K562 (cell line): ENCODE results near the gene KDELR3. TPM values are rescaled to one million over a fixed set of nuclear protein-coding genes. Genes with fewer than 3 reads are reported as not detected.

Experiments
- ATAC-seq: fragments of 200-7000 bp; cut with Tn5 transposase; 3 replicates; pipeline ENCODE4 v1.9.1; 2020; ENCODE audit warnings: moderate library complexity
- BruUV-seq: library from RNA; stranded (reverse); fragments of 400-500 nt; replicated peaks from 2 replicates; lab custom pipeline; 2021; lab: Mats Ljungman, UMichigan
- CTCF ChIA-PET: fragments of 300-600 bp; formaldehyde crosslinking; extraction: SDS; loops from one replicate; lab custom pipeline; 2021; ENCODE audit warnings: low intra/inter-chr PET ratio; lab: Yijun Ruan, JAX
- POLR2A ChIA-PET: fragments of 300-600, 350-650 bp; sonication (Branson Sonifier 250); formaldehyde crosslinking; extraction: SDS; loops from one replicate; lab custom pipeline; 2021; ENCODE audit warnings: antibody characterized with exemption, inconsistent platforms; lab: Yijun Ruan, JAX
- DNase-seq, 4 experiments: peaks; one replicate each; pipeline versions ENCODE4 v3.0.0 to v3.0.0-alpha.2; 2011 to 2018; ENCODE audit warnings: low spot score in 3 of 4, mixed read lengths in 3 of 4; ENCODE audit errors: extremely low read depth in 1 of 4
- FAIRE-seq: peaks from 2 replicates; lab custom pipeline; 2011; peaks lifted over from hg19 to GRCh38; lab: Jason Lieb, UNC
- H2AFZ ChIP-seq: 2 replicates; pipeline ENCODE4 v1.6.0; 2011; ENCODE audit warnings: low read depth, low read length, control low read depth, inconsistent platforms
- H3K27ac ChIP-seq: fragments of 200-600 bp; 3 replicates; pipeline ENCODE4 v1.8.0; 2011; ENCODE audit warnings: low read depth, mild to moderate bottlenecking, control low read depth, inconsistent platforms, low read length, moderate library complexity, mixed read lengths; ENCODE audit errors: extremely low read depth
- H3K27me3 ChIP-seq, 2 experiments: fragments of 300-600 bp in 1 of 2; 2 replicates in 1 of 2; 3 replicates in 1 of 2; pipeline versions ENCODE4 v1.6.0 to v1.8.0; 2011; ENCODE audit warnings: inconsistent platforms in 2 of 2, low read length in 2 of 2, mild to moderate bottlenecking in 1 of 2, mixed read lengths in 1 of 2, moderate library complexity in 1 of 2; ENCODE audit not compliant: control insufficient read depth in 2 of 2, insufficient read depth in 2 of 2
- H3K36me3 ChIP-seq: fragments of 300-600 bp; 3 replicates; pipeline ENCODE4 v1.8.0; 2011; ENCODE audit warnings: mild to moderate bottlenecking, low read length, inconsistent platforms; ENCODE audit not compliant: control insufficient read depth, insufficient read depth
- H3K4me1 ChIP-seq, 2 experiments: fragments of 200-600 bp in 1 of 2; replicated peaks in 1 of 2; 2 replicates in 1 of 2; 3 replicates in 1 of 2; pipeline versions ENCODE4 v1.5.1 to v1.8.0; 2011; ENCODE audit warnings: inconsistent platforms in 2 of 2, low read length in 2 of 2, mild to moderate bottlenecking in 1 of 2, mixed read lengths in 1 of 2, moderate library complexity in 1 of 2; ENCODE audit not compliant: control insufficient read depth in 2 of 2, insufficient read depth in 2 of 2
- H3K4me2 ChIP-seq: 2 replicates; pipeline ENCODE4 v1.6.1; 2011; ENCODE audit warnings: low read length, control low read depth, inconsistent platforms, mixed read lengths; ENCODE audit not compliant: insufficient read depth
- H3K4me3 ChIP-seq: fragments of 200-600 bp; sonication (generic), shearing (Covaris generic); 2 replicates; pipeline ENCODE4 v1.5.1; 2016; ENCODE audit warnings: control low read depth, inconsistent platforms
- H3K79me2 ChIP-seq: fragments of 200-600 bp; 3 replicates; pipeline ENCODE4 v1.8.0; 2011; ENCODE audit warnings: low read length, inconsistent platforms; ENCODE audit not compliant: control insufficient read depth, insufficient read depth
- H3K9ac ChIP-seq, 2 experiments: 2 replicates each; pipeline versions ENCODE4 v1.6.0 to v1.6.1; 2011; ENCODE audit warnings: low read depth in 2 of 2, low read length in 2 of 2, control low read depth in 1 of 2, inconsistent platforms in 1 of 2, mild to moderate bottlenecking in 1 of 2, mixed read lengths in 1 of 2; ENCODE audit not compliant: insufficient read depth in 1 of 2
- H3K9me1 ChIP-seq: one replicate; pipeline ENCODE4 v1.6.0; 2011; ENCODE audit warnings: inconsistent platforms, mild to moderate bottlenecking, low read length, moderate library complexity; ENCODE audit not compliant: control insufficient read depth, insufficient read depth
- H3K9me3 ChIP-seq: replicated peaks from 2 replicates; pipeline ENCODE4 v1.5.1; 2011; ENCODE audit warnings: low read depth, low read length, inconsistent platforms; ENCODE audit not compliant: control insufficient read depth, insufficient read depth
- H4K20me1 ChIP-seq: replicated peaks from 2 replicates; pipeline ENCODE4 v1.6.1; 2011; ENCODE audit warnings: low read length, inconsistent platforms, mixed read lengths; ENCODE audit not compliant: control insufficient read depth, insufficient read depth
- CREM ChIP-seq: IDR thresholded peaks from 2 replicates; pipeline ENCODE4 v1.6.1; 2014; ENCODE audit warnings: antibody characterized with exemption, low read depth
- FOXK1 ChIP-seq: sonication (generic); formaldehyde crosslinking; IDR thresholded peaks from 2 replicates; pipeline ENCODE4 v1.8.0; 2022; ENCODE audit warnings: missing genetic modification reagents, mild to moderate bottlenecking, borderline replicate concordance
- MBD1 ChIP-seq: fragments of 250-450 bp; sonication (Bioruptor Pico); IDR thresholded peaks from 2 replicates; pipeline ENCODE4 v1.8.0; 2022; ENCODE audit warnings: inconsistent platforms
- NR2F6 ChIP-seq: fragments of 450-650 bp; formaldehyde crosslinking; IDR thresholded peaks from 2 replicates; pipeline ENCODE4 v1.4.0; 2020; ENCODE audit warnings: mild to moderate bottlenecking
- TEAD4 ChIP-seq, 2 experiments: sonication (generic) in 1 of 2; formaldehyde crosslinking in 1 of 2; IDR thresholded peaks; 2 replicates each; pipeline versions ENCODE4 v1.6.1 to v1.8.0; 2012 to 2022; ENCODE audit warnings: borderline replicate concordance in 1 of 2, inconsistent platforms in 1 of 2, low read length in 1 of 2, mild to moderate bottlenecking in 1 of 2, missing genetic modification reagents in 1 of 2
- ZBTB1 ChIP-seq: sonication (generic); formaldehyde crosslinking; IDR thresholded peaks from 2 replicates; pipeline ENCODE4 v1.8.1; 2023; ENCODE audit warnings: missing genetic modification reagents, low read depth, mild to moderate bottlenecking, borderline replicate concordance
- ZNF668 ChIP-seq: fragments of 250-450 bp; sonication (Bioruptor Pico); IDR thresholded peaks from 2 replicates; pipeline ENCODE4 v1.8.0; 2022; ENCODE audit warnings: mild to moderate bottlenecking, inconsistent platforms
- ZZZ3 ChIP-seq: fragments of 450-650 bp; IDR thresholded peaks from 2 replicates; pipeline ENCODE4 v1.6.1; 2016; ENCODE audit warnings: antibody characterized with exemption, mild to moderate bottlenecking, moderate library complexity
- WGBS: fragments of 100-300 bp; shearing (Covaris generic); methylation state at CpG from one replicate; pipeline ENCODE4 v1.1.6; 2016; ENCODE audit warnings: low coverage, mixed read lengths; ENCODE audit not compliant: insufficient coverage; ENCODE audit errors: missing lambda C conversion rate; 5-methylcytosine and 5-hydroxymethylcytosine counted together
- in situ Hi-C: fragments of 300-500 bp; cut with MboI; formaldehyde crosslinking; loops from 4 replicates; pipeline ENCODE4 v1.15.0; 2018; ENCODE audit warnings: inconsistent platforms, mixed read lengths
- intact Hi-C: fragments of 100-400 bp; cut with micrococcal nuclease; formaldehyde crosslinking; loops from 2 replicates; pipeline ENCODE4 v1.14.2; 2022
- polyA plus RNA-seq, 8 experiments: library from polyadenylated mRNA; depleted of rRNA in 4 of 8; stranded (reverse) in 5 of 8; unstranded in 3 of 8; fragments of >200 nt; fragmentation: Nextera tagmentation in 2 of 8; fragmentation: Illumina TruSeq in 1 of 8; extraction: Ambion mirVana in 2 of 8; extraction: Trizol in 1 of 8; gene quantifications; 2 replicates each; pipeline versions ENCODE4 v1.2.1 to v1.2.3, GENCODE V29; 2011 to 2014; ENCODE audit warnings: inconsistent platforms in 1 of 8, missing spikeins in 1 of 8
- total RNA-seq, 7 experiments: library from RNA; depleted of rRNA in 6 of 7; stranded (reverse); fragments of >200 nt in 6 of 7; fragmentation: Illumina TruSeq in 2 of 7; extraction: Trizol in 2 of 7; gene quantifications; 2 replicates each; pipeline versions ENCODE4 v1.2.1 to v1.2.3, GENCODE V29; 2011 to 2021; ENCODE audit warnings: low replicate concordance in 1 of 7

KDELR3 gene
- total and polyA plus RNA-seq, 9 of the 15 experiments (the other 6 are each of a cell fraction or from before 2014, with no cell fraction given) = 7.1 to 44.8 (median 9.6) TPM

- TF ChIP-seq NR2F6 (CRISPR knock-in tag) (no peak), ZZZ3 (no peak), ZBTB1 (CRISPR knock-in tag) (no peak), ZNF668 (CRISPR knock-in tag) (no peak), CREM (no peak), TEAD4 (IDR thresholded peaks at IDR 0.05; ENCODE audit: low read length) (no peak), TEAD4 (CRISPR knock-in tag; IDR thresholded peaks at IDR 0.05; ENCODE audit: borderline replicate concordance) (no peak)
Observed at GRCh38 chr22:38424525-38425080, 43.3 kb upstream of the KDELR3 start (continued).

GRCh38 chr22:38426628-38427027, 41.3 kb upstream of the KDELR3 start:
- H3K36me3 ChIP-seq = no peaks in the 10 kb centered on the region
- no peaks in the 10 kb centered on the region for H3K9me3 ChIP-seq
- peaks cover 3 to 30% of the 10 kb centered on the region in 2 experiments; a peak in 3 of 5 replicates for H3K4me1 ChIP-seq
- 46% methylated on average over 2 of the region's 17 CpGs for WGBS
- DNase-seq (no peak), ATAC-seq (no peak), FAIRE-seq (no peak)
- intact Hi-C loops (no loop called here), in situ Hi-C loops (no loop called here)
- H3K9me1 ChIP-seq = no peaks in the 10 kb centered on the region
- no peak overlapping the region for H3K27ac ChIP-seq
- no peak overlapping the region for H2AFZ ChIP-seq
- H3K79me2 ChIP-seq = no peaks in the 10 kb centered on the region
- no peaks in the 10 kb centered on the region for H3K27me3 ChIP-seq
- no TSS peak for BruUV-seq
- H4K20me1 ChIP-seq = no peaks in the 10 kb centered on the region
- no peak overlapping the region for H3K4me2 ChIP-seq
- H3K9ac ChIP-seq = no peak overlapping the region
- ChIA-PET CTCF (no interaction called here), POLR2A (no interaction called here)
- no peak overlapping the region for H3K4me3 ChIP-seq
- TF ChIP-seq FOXK1 (CRISPR knock-in tag) (no peak), MBD1 (CRISPR knock-in tag) (no peak)
